ENCODE data around the gene SNX18.
A peak's percentile ranks its signal among the peaks of the same experiment; 100 is the strongest.

SNX18 gene

GRCh38 chr5:54571462-54571861 is 53.9 kb downstream of the SNX18 start:
- Mint-ChIP-seq H3K9me3 (peaks cover 15% of the 10 kb centered on the region), H3K4me3 (no peak overlapping the region), H3K27ac (no peak overlapping the region), H3K36me3 (ENCODE audit: low read depth) (peaks cover 6% of the 10 kb centered on the region), H3K27me3 (ENCODE audit: low read depth, poor library complexity) (peaks cover 10% of the 10 kb centered on the region), H3K4me1 (peaks cover 20% of the 10 kb centered on the region)
- TF ChIP-seq CTCF (IDR thresholded peaks at IDR 0.05) = no peak
- no peak for DNase-seq

- DNase-seq = no peak
- no peaks in the 10 kb centered on the region for H3K36me3 Mint-ChIP-seq (ENCODE audit: low read depth)
- H3K27me3 Mint-ChIP-seq (ENCODE audit: low read depth, poor library complexity) = peaks cover 7% of the 10 kb centered on the region
- no peaks in the 10 kb centered on the region for H3K9me3 Mint-ChIP-seq
- TF ChIP-seq CTCF (IDR thresholded peaks at IDR 0.05) = no peak
- no peak overlapping the region for H3K4me3 Mint-ChIP-seq
- peaks cover 26% of the 10 kb centered on the region for H3K4me1 Mint-ChIP-seq
- H3K27ac Mint-ChIP-seq = no peak overlapping the region
These were observed 56.4 kb downstream of the SNX18 start for GRCh38 chr5:54573812-54574489.

- DNase-seq = no peak
- no peak overlapping the region for H3K27ac Mint-ChIP-seq
- peaks cover 11% of the 10 kb centered on the region for H3K27me3 Mint-ChIP-seq (ENCODE audit: low read depth, poor library complexity)
- H3K36me3 Mint-ChIP-seq (ENCODE audit: low read depth) = no peaks in the 10 kb centered on the region
- H3K4me1 Mint-ChIP-seq = peaks cover 30% of the 10 kb centered on the region
- no peaks in the 10 kb centered on the region for H3K9me3 Mint-ChIP-seq
- no peak for TF ChIP-seq CTCF (IDR thresholded peaks at IDR 0.05)
- H3K4me3 Mint-ChIP-seq = no peak overlapping the region
These were observed 60.0 kb downstream of the SNX18 start for GRCh38 chr5:54577528-54577927.

- no peak overlapping the region for H3K4me3 Mint-ChIP-seq
- peaks cover 27% of the 10 kb centered on the region for H3K4me1 Mint-ChIP-seq
- H3K36me3 Mint-ChIP-seq (ENCODE audit: low read depth) = no peaks in the 10 kb centered on the region
- peaks cover 11% of the 10 kb centered on the region for H3K27me3 Mint-ChIP-seq (ENCODE audit: low read depth, poor library complexity)
- TF ChIP-seq CTCF (IDR thresholded peaks at IDR 0.05) = no peak
- H3K9me3 Mint-ChIP-seq = no peaks in the 10 kb centered on the region
- DNase-seq = no peak
- no peak overlapping the region for H3K27ac Mint-ChIP-seq
These were observed 60.5 kb downstream of the SNX18 start for GRCh38 chr5:54577937-54578653.

GRCh38 chr5:54579591-54580295 is 62.2 kb downstream of the SNX18 start:
- TF ChIP-seq CTCF (IDR thresholded peaks at IDR 0.05) = no peak
- Mint-ChIP-seq H3K27ac (peak overlapping the region; percentile 36), H3K9me3 (no peaks in the 10 kb centered on the region), H3K27me3 (ENCODE audit: low read depth, poor library complexity) (peaks cover 11% of the 10 kb centered on the region), H3K36me3 (ENCODE audit: low read depth) (no peaks in the 10 kb centered on the region), H3K4me3 (no peak overlapping the region), H3K4me1 (peaks cover 20% of the 10 kb centered on the region)
- DNase-seq = no peak

Data from nephron progenitor cell (in vitro differentiated cells).